ENCODE results near the gene SLC38A10.

Gene SLC38A10

DNA sequence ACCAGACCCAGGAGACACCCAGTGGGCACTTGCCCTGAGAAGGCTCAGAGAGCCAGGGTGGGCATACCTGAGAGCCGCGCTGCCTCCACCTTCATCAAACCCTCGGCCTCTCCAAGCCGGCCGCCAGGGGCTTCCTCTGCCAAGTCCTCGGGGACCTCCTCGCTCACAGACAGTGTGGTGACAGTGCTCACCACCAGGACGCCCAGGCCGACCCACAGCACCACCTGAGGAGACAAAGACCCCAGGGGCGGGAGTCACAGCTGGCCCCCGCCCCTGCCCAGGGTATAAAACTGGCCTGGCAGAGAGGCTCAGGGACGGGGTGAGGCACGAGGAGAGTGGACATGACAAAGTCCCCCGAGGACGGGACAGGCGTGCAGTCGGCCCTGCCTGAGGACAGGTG, 34.9 kb downstream of the SLC38A10 start:
- H2AFZ ChIP-seq (ENCODE audit: low read length) = no peak overlapping the region
- peaks cover 25% of the 10 kb centered on the region for H3K36me3 ChIP-seq (ENCODE audit: insufficient read depth, low read length)
- H3K9ac ChIP-seq (ENCODE audit: low read length) = no peak overlapping the region
- H3K4me1 ChIP-seq (ENCODE audit: insufficient read depth, low read length, severe bottlenecking) = no peaks in the 10 kb centered on the region
- H3K27me3 ChIP-seq (ENCODE audit: insufficient read depth, low read length) = no peaks in the 10 kb centered on the region
- no peaks in the 10 kb centered on the region for H3K9me2 ChIP-seq (ENCODE audit: low read depth, low read length)
- H3K27ac ChIP-seq (ENCODE audit: low read depth, low read length, poor library complexity, severe bottlenecking) = no peak overlapping the region
- H3K4me3 ChIP-seq (ENCODE audit: low read depth, low read length, poor library complexity, severe bottlenecking) = no peak overlapping the region
- no peaks in the 10 kb centered on the region for H3K79me2 ChIP-seq (ENCODE audit: insufficient read depth, low read length)
- H3F3A ChIP-seq (ENCODE audit: insufficient read depth, low read length) = no peaks in the 10 kb centered on the region
- no peak for TF ChIP-seq EZH2 (IDR thresholded peaks at IDR 0.05; ENCODE audit: borderline replicate concordance, low read length)
- TF ChIP-seq, protein P1, sequence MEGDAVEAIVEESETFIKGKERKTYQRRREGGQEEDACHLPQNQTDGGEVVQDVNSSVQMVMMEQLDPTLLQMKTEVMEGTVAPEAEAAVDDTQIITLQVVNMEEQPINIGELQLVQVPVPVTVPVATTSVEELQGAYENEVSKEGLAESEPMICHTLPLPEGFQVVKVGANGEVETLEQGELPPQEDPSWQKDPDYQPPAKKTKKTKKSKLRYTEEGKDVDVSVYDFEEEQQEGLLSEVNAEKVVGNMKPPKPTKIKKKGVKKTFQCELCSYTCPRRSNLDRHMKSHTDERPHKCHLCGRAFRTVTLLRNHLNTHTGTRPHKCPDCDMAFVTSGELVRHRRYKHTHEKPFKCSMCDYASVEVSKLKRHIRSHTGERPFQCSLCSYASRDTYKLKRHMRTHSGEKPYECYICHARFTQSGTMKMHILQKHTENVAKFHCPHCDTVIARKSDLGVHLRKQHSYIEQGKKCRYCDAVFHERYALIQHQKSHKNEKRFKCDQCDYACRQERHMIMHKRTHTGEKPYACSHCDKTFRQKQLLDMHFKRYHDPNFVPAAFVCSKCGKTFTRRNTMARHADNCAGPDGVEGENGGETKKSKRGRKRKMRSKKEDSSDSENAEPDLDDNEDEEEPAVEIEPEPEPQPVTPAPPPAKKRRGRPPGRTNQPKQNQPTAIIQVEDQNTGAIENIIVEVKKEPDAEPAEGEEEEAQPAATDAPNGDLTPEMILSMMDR (IDR thresholded peaks at IDR 0.05; ENCODE audit: low read length) = no peak
- no peaks in the 10 kb centered on the region for H3K9me3 ChIP-seq (ENCODE audit: low read length)
- no peak overlapping the region for H3K4me2 ChIP-seq (ENCODE audit: low read length)
- no peaks in the 10 kb centered on the region for H4K20me1 ChIP-seq (ENCODE audit: insufficient read depth, low read length)

DNA sequence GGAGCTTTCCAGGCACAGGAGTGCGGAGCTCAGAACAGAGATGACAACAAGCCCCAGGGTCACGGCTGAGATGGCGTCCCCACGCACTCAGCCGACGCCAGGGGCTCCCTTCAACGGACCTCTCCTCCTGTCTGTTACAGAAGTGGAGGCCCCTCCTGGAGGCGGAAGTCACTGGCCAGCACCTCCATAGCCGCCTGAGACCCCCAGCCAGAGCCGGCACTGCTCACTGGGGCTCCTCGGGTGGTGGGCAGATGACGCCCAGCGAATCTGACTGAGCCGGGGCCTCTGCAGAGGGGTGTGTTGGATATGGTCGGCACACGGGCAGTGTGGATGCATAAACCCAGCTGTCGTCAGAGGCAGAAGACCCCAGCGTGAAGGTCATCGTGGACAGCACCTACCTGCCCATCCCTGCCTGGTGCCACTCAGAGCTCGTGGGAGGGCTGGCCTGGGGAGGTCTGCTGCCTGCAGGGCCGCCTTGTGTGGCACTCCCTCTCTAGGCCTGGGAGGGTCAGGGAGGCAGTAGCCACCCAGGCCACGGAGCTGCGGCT, 36.0 kb downstream of the SLC38A10 start:
- Histone ChIP-seq H3K9me2 (ENCODE audit: low read depth, low read length) (no peaks in the 10 kb centered on the region), H3K4me2 (ENCODE audit: low read length) (no peak overlapping the region), H4K20me1 (ENCODE audit: insufficient read depth, low read length) (no peaks in the 10 kb centered on the region), H3K27ac (ENCODE audit: low read depth, low read length, poor library complexity, severe bottlenecking) (no peak overlapping the region), H3K4me3 (ENCODE audit: low read depth, low read length, poor library complexity, severe bottlenecking) (no peak overlapping the region), H3F3A (ENCODE audit: insufficient read depth, low read length) (no peaks in the 10 kb centered on the region), H3K36me3 (ENCODE audit: insufficient read depth, low read length) (peaks cover 25% of the 10 kb centered on the region), H3K4me1 (ENCODE audit: insufficient read depth, low read length, severe bottlenecking) (no peaks in the 10 kb centered on the region), H3K9ac (ENCODE audit: low read length) (no peak overlapping the region), H3K27me3 (ENCODE audit: insufficient read depth, low read length) (no peaks in the 10 kb centered on the region), H3K79me2 (ENCODE audit: insufficient read depth, low read length) (no peaks in the 10 kb centered on the region), H3K9me3 (ENCODE audit: low read length) (no peaks in the 10 kb centered on the region), H2AFZ (ENCODE audit: low read length) (no peak overlapping the region)
- TF ChIP-seq EZH2 (IDR thresholded peaks at IDR 0.05; ENCODE audit: borderline replicate concordance, low read length) = no peak
- TF ChIP-seq, protein P1 (IDR thresholded peaks at IDR 0.05; ENCODE audit: low read length) = no peak

DNA sequence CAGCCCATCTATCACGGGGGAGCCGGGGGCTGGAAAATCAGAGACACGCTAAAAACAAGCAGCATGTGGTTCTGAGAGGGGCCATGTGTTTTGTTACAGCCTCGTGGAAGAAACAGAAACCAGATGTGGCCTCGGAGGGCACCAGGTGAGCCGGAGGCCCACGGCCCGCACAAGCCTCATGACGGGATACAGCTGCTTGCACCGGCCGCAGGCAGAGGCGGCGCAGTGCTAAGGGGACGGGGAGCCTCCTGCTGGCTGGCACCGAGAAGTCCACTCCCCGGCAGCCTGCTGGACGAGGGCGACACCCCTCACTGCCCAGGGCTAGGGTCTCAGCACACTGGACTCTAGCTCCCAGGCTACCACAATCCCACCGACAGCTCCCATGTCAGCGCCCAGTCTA, 36.8 kb downstream of the SLC38A10 start:
- H3K36me3 ChIP-seq (ENCODE audit: insufficient read depth, low read length) = peaks cover 25% of the 10 kb centered on the region
- no peak overlapping the region for H3K9ac ChIP-seq (ENCODE audit: low read length)
- no peaks in the 10 kb centered on the region for H4K20me1 ChIP-seq (ENCODE audit: insufficient read depth, low read length)

More for the DNA sequence above, 36.8 kb downstream of the SLC38A10 start:
- Histone ChIP-seq H3K4me1 (ENCODE audit: insufficient read depth, low read length, severe bottlenecking) (peaks cover under 1% of the 10 kb centered on the region), H3K4me2 (ENCODE audit: low read length) (no peak overlapping the region), H2AFZ (ENCODE audit: low read length) (no peak overlapping the region), H3K27me3 (ENCODE audit: insufficient read depth, low read length) (no peaks in the 10 kb centered on the region), H3F3A (ENCODE audit: insufficient read depth, low read length) (no peaks in the 10 kb centered on the region), H3K27ac (ENCODE audit: low read depth, low read length, poor library complexity, severe bottlenecking) (no peak overlapping the region), H3K9me2 (ENCODE audit: low read depth, low read length) (no peaks in the 10 kb centered on the region), H3K79me2 (ENCODE audit: insufficient read depth, low read length) (no peaks in the 10 kb centered on the region), H3K9me3 (ENCODE audit: low read length) (no peaks in the 10 kb centered on the region), H3K4me3 (ENCODE audit: low read depth, low read length, poor library complexity, severe bottlenecking) (no peak overlapping the region)
- TF ChIP-seq, protein P1 (IDR thresholded peaks at IDR 0.05; ENCODE audit: low read length) = no peak
- no peak for TF ChIP-seq EZH2 (IDR thresholded peaks at IDR 0.05; ENCODE audit: borderline replicate concordance, low read length)

All from OCI-LY1 (cell line).